Upper lobe of left lung (tissue), 4 donors: Measurements from ENCODE around the gene MOCOS.

ENCODE experiments used
- EP300 ChIP-seq, 4 donors: sonication (generic); formaldehyde crosslinking; IDR thresholded peaks; one replicate each; pipeline ENCODE4 v1.5.1; 2017; ENCODE audit warnings: antibody characterized with exemption in 4 of 4, control low read depth in 2 of 4
- TF ChIP-seq, protein P1 (sequence below), 6 experiments: fragments of 450-650 bp in 4 of 6; fragments of 200-600 bp in 2 of 6; sonication (generic) in 2 of 6; IDR thresholded peaks; one replicate each; pipeline ENCODE4 v1.5.1; 2016 to 2019; ENCODE audit warnings: antibody characterized with exemption in 6 of 6

GRCh38 chr18:36181441-36181840 lies 5.9 kb upstream of the MOCOS start:
- TF ChIP-seq EP300 (IDR thresholded peaks at IDR 0.05) = no peak
- TF ChIP-seq, protein P1, sequence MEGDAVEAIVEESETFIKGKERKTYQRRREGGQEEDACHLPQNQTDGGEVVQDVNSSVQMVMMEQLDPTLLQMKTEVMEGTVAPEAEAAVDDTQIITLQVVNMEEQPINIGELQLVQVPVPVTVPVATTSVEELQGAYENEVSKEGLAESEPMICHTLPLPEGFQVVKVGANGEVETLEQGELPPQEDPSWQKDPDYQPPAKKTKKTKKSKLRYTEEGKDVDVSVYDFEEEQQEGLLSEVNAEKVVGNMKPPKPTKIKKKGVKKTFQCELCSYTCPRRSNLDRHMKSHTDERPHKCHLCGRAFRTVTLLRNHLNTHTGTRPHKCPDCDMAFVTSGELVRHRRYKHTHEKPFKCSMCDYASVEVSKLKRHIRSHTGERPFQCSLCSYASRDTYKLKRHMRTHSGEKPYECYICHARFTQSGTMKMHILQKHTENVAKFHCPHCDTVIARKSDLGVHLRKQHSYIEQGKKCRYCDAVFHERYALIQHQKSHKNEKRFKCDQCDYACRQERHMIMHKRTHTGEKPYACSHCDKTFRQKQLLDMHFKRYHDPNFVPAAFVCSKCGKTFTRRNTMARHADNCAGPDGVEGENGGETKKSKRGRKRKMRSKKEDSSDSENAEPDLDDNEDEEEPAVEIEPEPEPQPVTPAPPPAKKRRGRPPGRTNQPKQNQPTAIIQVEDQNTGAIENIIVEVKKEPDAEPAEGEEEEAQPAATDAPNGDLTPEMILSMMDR (IDR thresholded peaks at IDR 0.05) = no peak
